LoVo (cell line): ENCODE data around the gene SNX33.
"Not testable (repeated sequence)": the region's sequence is repeated elsewhere in the genome, so short reads cannot be mapped to it uniquely, and the experiment has no call there.

ENCODE experiments used
- DNase-seq: peaks from one replicate; pipeline ENCODE4 v3.0.0-alpha.2; 2016; ENCODE audit warnings: low spot score

The SNX33 gene

DNA sequence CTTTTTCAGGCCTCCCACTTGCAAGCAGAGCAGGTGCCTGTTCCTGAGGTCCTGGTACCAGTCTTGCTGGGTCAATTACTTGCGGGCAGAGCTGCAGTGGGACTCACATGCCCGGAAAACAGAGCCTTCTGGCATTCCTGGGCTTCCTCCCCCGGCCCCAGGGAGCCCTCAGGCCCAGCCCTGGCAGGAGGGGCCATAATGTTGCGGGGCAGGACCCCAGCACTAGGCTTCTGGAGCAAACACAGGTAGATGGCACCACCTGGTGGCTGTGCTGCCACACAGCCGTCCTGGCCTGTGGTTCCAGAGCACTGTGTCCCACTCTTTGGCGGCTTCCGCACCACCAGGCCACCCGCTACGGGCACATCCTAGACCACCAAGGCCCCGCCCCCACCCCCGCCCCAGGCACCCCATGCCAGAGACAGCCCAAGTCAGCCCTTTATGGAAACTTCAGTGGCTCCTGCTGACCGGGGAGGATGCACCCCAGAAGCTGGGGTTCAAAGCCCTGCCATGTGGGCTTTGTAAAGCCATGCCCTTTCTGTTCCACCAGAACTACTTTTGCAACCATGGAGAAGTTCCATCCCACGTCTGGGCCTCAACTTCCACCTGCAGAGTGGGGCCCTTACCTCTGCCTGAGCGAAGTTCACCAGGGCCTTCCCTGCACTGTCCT lies 36.1 kb downstream of the SNX33 start:
- peak; percentile 53 for DNase-seq

- no peak for DNase-seq
Observed at GRCh38 chr15:75684648-75685047, 36.9 kb downstream of the SNX33 start.

- DNase-seq = no peak
Observed at GRCh38 chr15:75685195-75685594, 37.5 kb downstream of the SNX33 start.

DNA sequence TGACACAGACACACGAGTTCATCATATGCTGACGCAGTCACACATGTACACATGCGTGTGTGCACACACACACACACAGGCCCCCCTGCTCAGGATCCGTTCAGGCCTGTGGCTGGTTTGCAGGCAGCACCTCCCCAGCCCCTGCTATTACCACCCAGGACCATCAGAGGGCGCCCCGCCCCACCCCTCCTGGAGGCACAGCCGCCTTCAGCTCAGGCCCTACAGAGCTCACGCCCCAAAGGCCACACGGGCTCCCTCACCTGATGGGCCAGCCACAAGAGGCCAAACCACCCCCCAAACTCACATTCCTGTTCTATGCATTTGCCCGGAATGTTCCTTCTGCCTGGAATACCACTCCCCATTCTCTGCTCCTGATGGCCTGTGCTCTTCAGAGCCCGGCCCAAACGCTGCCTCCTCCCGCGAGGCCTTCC lies 38.5 kb downstream of the SNX33 start:
- DNase-seq = peak; percentile 18

DNA sequence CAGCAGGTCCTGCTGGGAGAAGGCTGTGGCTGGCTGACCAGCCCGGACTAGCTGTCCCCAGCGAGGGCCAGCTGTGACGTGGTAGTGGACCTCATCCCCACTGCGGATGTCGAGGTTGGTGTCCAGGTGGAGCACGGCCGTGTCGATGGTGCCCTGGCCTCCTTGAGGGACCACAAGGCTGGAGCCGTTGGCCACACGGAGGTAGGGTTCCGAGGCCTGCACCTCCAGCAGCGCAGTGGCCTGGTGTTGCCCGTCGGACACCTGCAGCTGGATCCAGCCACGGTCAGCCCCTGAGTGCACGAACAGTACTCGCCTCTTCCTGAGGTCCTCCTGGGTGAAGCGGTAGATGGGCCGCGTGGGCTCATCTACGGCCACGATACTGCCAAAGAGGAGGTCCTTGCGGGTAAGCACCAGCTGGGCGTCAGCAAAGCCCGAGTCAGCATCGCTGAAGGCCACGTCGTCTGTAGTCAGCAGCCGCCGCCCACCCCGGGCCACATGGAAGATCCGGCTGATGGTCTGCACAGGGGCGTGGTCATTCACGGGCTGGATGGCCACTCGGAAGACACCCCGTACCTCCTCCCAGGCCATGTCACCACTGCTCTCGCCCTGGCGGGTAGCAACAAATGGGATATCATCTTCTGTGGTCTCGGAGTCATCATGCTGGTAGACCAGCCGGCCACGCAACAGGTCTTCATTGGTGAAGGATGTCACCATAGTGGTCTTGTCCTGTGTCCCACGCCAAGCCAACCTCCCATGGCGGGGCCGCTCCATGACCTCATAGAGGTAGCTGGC lies 40.0 kb downstream of the SNX33 start:
- no peak for DNase-seq

DNA sequence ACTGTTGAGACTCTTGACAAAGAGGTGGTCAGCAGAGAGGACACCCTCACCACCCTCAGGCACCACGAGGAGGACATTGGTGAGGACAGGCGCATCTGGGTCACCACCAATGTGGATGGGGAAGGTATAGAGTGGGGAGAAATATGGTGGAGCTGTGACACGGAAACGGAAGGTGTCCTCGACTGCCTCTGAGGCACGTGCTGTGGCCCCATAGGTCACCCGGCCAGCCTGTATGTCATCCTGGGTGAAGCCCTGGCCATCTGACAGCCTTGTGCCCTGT lies 40.5 kb downstream of the SNX33 start:
- no peak for DNase-seq

GRCh38 chr15:75688831-75689230 lies 41.1 kb downstream of the SNX33 start:
- DNase-seq = no peak

DNA sequence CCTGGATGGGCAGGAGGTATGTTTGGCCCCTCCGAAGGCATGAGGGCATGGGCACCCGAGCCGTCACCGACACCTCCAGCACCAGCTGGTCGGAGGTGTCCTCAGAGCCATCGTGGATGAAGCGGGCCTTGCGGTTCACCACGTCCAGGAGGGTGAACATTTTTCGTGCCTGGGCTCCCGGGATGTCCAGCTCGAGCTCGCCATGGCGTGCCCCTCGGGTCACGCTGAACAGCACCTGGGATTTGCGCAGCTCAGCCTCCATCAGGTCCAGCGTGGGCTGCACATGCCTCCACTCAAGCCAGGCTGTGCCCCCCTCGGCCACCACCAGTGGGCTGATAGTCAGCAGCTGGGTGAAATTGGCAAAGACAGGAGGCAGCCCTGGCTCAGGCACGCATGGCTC lies 41.7 kb downstream of the SNX33 start:
- not testable (repeated sequence) for DNase-seq

DNA sequence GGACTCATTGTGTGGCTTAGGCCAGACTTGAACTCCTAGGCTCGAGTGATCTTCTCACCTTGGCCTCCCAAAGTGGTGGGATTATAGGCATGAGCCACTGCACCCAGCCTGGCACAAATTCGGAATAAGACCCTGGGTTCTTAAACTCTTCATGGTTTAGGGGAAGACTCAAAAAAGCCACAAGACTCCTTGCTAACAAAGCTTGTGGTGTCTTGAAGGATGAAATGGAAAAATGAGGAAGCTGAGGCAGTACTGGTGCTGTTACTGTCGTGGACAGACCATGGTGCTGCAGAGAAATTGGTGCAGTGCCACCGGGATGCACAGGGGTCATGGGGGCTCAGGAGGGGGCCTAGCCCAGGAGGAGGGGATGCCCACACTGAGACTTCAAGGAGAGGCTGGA lies 44.6 kb downstream of the SNX33 start:
- DNase-seq = not testable (repeated sequence)

DNA sequence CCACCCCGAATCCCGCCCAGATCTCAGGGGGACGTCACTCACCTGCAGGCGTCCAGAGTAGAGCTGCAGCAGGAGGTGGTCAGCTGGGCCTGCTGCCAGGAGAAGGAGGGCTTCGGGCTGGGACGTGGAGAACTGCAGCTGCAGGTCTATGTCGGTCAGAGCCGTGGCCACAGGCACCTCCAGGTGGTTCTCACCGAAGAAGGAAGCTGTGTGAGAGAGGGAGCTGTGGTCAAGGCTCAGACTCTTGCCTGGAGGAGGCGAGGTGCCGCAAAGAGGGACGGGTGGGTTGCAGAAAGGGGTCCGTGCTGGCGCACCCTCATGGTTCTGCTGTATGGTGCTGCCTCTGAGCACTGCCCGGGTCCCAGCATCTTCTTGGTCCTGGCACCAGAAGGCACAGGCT lies 45.3 kb downstream of the SNX33 start:
- DNase-seq = not testable (repeated sequence)

- DNase-seq = no peak
Observed at GRCh38 chr15:75693501-75694240, 46.0 kb downstream of the SNX33 start.

- no peak for DNase-seq
Observed at GRCh38 chr15:75694241-75695182, 46.8 kb downstream of the SNX33 start.

DNA sequence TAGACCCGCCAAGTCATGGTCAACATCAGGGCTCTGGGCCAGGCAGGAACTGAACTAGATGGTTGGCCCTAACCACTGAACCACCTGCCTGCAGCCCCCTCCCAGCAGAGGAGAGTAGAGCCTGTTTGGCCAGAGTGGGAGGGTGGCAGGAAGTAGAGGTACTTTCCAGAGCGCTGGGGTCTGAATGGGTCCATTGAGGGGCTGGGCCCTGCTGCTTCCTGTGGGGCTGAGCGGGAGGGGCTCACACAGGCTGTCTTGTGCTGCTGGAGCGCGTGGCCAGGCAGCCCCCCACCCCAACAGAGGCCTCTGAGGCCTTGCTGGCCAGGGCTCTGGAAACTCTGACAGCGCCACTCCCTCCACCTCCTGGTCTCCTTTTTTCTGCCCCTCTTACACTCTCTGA lies 47.5 kb downstream of the SNX33 start:
- no peak for DNase-seq

DNA sequence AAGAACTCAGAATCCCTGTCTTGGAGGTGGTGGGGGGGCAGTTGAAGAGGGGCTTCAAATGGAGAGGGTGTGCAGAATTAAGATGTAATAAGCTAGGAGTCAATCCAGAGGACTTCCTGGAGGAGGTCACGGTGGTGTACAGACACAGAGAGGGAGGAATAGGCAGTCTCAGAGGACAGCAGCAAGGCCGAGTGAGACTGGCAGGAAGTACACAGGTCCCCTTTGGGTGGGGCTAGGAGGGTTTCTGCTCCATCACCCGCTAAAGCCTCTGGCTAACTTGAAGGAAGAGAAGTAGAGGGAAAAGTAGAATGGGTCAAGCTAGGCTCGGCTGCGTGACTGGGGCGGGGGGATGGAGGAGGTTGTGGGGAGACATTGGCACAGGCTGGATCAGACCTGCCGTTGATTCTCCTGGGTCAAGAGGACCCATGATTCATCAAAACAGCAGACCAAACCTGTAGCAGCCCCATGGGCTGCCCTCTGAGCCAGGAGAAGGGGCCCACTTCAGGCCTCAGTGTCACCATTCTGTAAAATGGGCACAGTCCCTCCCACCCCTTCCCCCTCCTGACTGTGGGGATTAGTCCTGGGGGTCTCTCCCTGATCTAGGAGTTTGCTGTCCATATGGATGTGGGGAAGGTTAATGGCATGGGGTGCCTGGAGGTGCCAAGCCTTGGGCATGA lies 48.1 kb downstream of the SNX33 start:
- no peak for DNase-seq

- no peak for DNase-seq
Observed at GRCh38 chr15:75696311-75696720, 48.6 kb downstream of the SNX33 start.

DNA sequence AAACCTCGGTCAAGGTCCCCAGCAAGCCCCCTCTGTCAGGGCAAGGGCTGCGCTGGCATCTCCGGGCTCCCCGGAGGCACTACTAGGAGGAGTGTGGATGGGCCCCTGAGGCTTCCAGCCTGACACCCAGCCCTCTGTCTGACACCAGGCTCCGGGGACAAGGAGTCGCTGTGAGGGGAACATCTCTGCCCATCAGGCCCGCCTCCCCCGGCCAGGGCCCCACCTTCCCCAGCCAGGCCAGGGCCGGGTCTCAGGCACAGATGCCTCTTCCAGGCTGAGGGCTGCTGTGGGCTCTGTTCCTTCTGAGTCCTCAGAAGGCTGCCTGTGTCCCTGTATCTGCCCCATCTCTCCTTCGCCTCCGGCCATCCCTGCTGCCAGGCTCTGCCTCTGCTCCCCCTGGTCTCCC lies 49.1 kb downstream of the SNX33 start:
- no peak for DNase-seq

DNA sequence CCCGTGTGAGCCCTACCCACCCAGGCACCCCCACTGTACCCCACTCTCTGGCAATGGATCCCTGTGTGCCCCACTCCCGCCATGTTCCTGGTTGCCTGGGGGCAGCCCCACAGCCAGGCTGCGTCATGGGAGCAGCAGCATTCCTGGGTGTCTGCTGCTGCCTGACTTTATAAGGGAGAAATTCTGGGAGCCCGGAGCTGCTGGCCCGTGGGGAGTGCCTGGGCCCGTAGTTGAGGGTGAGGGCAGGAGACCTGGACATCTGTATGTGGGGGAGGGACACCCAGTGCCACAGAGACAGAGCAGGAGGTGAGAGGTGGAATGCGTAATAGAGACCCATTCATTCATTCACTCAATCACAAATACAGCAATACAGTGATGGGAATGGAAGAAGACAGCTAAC lies 49.8 kb downstream of the SNX33 start:
- no peak for DNase-seq

GRCh38 chr15:75697974-75698747 lies 50.4 kb downstream of the SNX33 start:
- not testable (repeated sequence) for DNase-seq

GRCh38 chr15:75699517-75699916 lies 51.8 kb downstream of the SNX33 start:
- not testable (repeated sequence) for DNase-seq
